Fibroblast of skin of right biceps (primary cell): ENCODE measurements around the gene HBA1.
"Not testable (repeated sequence)": the region's sequence is repeated elsewhere in the genome, so short reads cannot be mapped to it uniquely, and the experiment has no call there.

Experiments
- DNase-seq: peaks from one replicate; pipeline ENCODE4 v3.0.0-alpha.2; 2013

The HBA1 gene

GRCh38 chr16:176477-177382 lies at the start of gene HBA1:
HBA1 (plus strand) TSS chr16:176680; CDS start chr16:176717, 37 bp downstream.
- DNase-seq = not testable (repeated sequence)

GRCh38 chr16:129075-129474 lies 47.4 kb upstream of the HBA1 start:
- DNase-seq = no peak

GRCh38 chr16:130533-131173 lies 45.8 kb upstream of the HBA1 start:
- no peak for DNase-seq

- no peak for DNase-seq
Observed at GRCh38 chr16:132120-132519, 44.4 kb upstream of the HBA1 start.

GRCh38 chr16:133716-134115 lies 42.8 kb upstream of the HBA1 start:
- no peak for DNase-seq

GRCh38 chr16:138049-138417 lies 38.4 kb upstream of the HBA1 start:
- peak; percentile 15 for DNase-seq

- DNase-seq = no peak
Observed at GRCh38 chr16:140175-140857, 36.2 kb upstream of the HBA1 start.

- DNase-seq = no peak
Observed at GRCh38 chr16:142405-142967, 34.0 kb upstream of the HBA1 start.

- no peak for DNase-seq
Observed at GRCh38 chr16:143047-143446, 33.4 kb upstream of the HBA1 start.

GRCh38 chr16:143456-143855 lies 33.0 kb upstream of the HBA1 start:
- no peak for DNase-seq

GRCh38 chr16:144797-145252 lies 31.7 kb upstream of the HBA1 start:
- DNase-seq = no peak

- DNase-seq = no peak
Observed at GRCh38 chr16:146646-147045, 29.8 kb upstream of the HBA1 start.

- DNase-seq = peak; percentile 17
Observed at GRCh38 chr16:149024-149660, 27.3 kb upstream of the HBA1 start.

GRCh38 chr16:152141-153128 lies 24.0 kb upstream of the HBA1 start, which contains the start of gene HBZ:
HBZ (plus strand) TSS chr16:152644; CDS start chr16:152910, 266 bp downstream.
- DNase-seq = no peak

GRCh38 chr16:153129-153521 lies 23.4 kb upstream of the HBA1 start:
- not testable (repeated sequence) for DNase-seq

- DNase-seq = not testable (repeated sequence)
Observed at GRCh38 chr16:153550-154216, 22.8 kb upstream of the HBA1 start.

GRCh38 chr16:154217-155030 lies 22.1 kb upstream of the HBA1 start:
- no peak for DNase-seq

GRCh38 chr16:155031-155398 lies 21.5 kb upstream of the HBA1 start:
- no peak for DNase-seq

- DNase-seq = no peak
Observed at GRCh38 chr16:159136-159849, 17.2 kb upstream of the HBA1 start.
